Measurements from ENCODE around the gene SLC7A5. TPM values are rescaled to one million over a fixed set of nuclear protein-coding genes. Genes with fewer than 3 reads are reported as not detected.

SLC7A5 gene
- total RNA-seq, 4 donors from 2014 or later, result 3.1 to 10.4 (median 6.0) TPM

DNA sequence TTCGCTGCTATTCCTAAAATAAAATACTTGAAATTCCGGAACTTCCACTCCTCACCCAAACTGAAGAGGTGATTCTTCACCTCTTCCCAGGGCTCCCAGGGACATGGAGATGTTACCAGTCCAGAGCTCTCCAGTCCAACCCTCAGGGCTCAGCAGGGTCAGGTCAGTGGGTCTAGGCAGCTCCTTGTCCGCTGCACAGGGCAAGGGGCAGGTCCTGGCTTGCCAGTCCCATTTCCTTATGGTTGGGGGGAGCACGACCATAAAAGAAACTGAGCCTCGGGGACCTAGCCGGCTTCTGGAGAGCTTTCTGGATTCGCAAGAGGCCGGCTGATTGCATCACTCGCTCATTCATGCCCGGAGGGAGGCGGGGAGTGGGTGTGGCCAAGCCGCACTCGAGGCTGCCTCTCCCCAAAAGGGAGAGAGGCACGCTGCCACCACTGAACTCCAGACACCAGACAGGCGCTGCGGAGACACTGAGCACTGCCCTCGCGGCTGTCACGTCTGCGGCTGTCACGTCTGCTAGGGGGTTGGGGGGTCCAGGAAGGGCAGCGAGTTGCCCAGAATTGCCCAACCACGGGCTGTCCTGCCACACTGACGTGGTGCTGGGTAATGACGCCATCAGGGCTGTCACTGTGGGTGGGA is 15.8 kb downstream of the SLC7A5 start:
- no peaks in the 10 kb centered on the region for H3K9me3 ChIP-seq
- 64 to 89% methylated on average over 2 of the region's 25 CpGs for WGBS, 2 donors (ENCODE audit: low coverage in 1 of 2)
- H3K4me1 ChIP-seq, result peaks cover 0 to 84% (median 20%) of the 10 kb centered on the region in 3 donors
- peak overlapping the region; percentile 2 to 43 for H3K4me3 ChIP-seq
- H3K27me3 ChIP-seq, result no peaks in the 10 kb centered on the region
- peak; percentile 88 for ATAC-seq
- peaks cover 0 to 25% of the 10 kb centered on the region in 2 donors for H3K36me3 ChIP-seq
- peak overlapping the region; percentile 40 to 84 (median 81) for H3K27ac ChIP-seq
- peak; percentile 19 to 30 for TF ChIP-seq POLR2A (IDR thresholded peaks at IDR 0.05)
- TF ChIP-seq EP300 (IDR thresholded peaks at IDR 0.05), result no peak
- TF ChIP-seq POLR2AphosphoS5 (IDR thresholded peaks at IDR 0.05), result peak; percentile 75
- TF ChIP-seq, protein P1, sequence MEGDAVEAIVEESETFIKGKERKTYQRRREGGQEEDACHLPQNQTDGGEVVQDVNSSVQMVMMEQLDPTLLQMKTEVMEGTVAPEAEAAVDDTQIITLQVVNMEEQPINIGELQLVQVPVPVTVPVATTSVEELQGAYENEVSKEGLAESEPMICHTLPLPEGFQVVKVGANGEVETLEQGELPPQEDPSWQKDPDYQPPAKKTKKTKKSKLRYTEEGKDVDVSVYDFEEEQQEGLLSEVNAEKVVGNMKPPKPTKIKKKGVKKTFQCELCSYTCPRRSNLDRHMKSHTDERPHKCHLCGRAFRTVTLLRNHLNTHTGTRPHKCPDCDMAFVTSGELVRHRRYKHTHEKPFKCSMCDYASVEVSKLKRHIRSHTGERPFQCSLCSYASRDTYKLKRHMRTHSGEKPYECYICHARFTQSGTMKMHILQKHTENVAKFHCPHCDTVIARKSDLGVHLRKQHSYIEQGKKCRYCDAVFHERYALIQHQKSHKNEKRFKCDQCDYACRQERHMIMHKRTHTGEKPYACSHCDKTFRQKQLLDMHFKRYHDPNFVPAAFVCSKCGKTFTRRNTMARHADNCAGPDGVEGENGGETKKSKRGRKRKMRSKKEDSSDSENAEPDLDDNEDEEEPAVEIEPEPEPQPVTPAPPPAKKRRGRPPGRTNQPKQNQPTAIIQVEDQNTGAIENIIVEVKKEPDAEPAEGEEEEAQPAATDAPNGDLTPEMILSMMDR (IDR thresholded peaks at IDR 0.05), result no peak

DNA sequence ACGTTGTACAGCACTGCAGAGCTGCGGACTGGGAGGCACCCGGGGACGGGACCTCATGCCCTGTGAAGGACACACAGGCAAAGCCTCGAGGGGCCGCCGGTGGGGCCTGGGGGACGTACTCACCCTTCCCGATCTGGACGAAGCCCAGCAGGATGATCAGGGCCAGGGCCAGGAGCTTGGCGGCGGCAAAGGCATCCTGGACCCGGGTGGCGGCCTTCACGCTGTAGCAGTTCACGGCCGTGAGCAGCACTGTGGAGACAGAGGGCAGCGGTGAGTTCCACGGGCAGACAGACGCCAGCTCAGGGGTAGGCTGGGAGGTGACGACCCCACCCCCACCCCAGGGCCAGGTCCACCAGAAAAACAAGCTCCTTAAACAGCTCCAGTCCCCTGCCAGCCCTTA is 17.7 kb downstream of the SLC7A5 start:
- Histone ChIP-seq H3K36me3 (peaks cover 0 to 28% of the 10 kb centered on the region in 2 donors), H3K27me3 (no peaks in the 10 kb centered on the region), H3K27ac (no peak overlapping the region), H3K9me3 (no peaks in the 10 kb centered on the region), H3K4me1 (peaks cover 0 to 83% (median 20%) of the 10 kb centered on the region in 3 donors), H3K4me3 (no peak overlapping the region)
- WGBS, 2 donors (ENCODE audit: low coverage in 1 of 2), result 100% methylated on average over 2 of the region's 21 CpGs; no CpG with 5 or more reads in 1 of the 2 donors
- TF ChIP-seq EP300 (IDR thresholded peaks at IDR 0.05) (no peak), POLR2A (IDR thresholded peaks at IDR 0.05) (no peak), POLR2AphosphoS5 (IDR thresholded peaks at IDR 0.05) (no peak)
- TF ChIP-seq, protein P1 (IDR thresholded peaks at IDR 0.05), result no peak
- ATAC-seq, result no peak

DNA sequence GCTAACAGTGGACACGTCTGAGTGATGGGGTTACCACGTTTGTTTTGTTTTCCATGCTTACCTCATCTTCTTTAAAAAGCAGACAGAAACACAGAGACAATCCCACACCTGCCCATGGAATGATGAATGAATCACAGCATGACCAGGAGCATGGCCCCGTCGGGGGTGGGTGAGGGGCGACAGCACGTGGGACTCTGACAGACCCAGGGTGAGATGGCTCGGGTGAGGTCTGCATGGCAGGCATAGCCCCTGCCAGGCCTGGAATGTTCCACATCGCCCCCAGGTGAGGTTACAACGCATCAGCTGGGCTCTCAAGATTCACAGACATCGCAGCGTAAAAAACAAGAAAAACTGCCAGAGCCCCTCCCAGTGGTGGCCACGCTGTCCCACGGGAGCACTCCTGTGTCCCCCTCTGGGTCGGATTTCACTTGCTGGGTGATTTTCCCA is 18.1 kb downstream of the SLC7A5 start:
- Histone ChIP-seq H3K4me3 (no peak overlapping the region), H3K27me3 (no peaks in the 10 kb centered on the region), H3K9me3 (no peaks in the 10 kb centered on the region), H3K36me3 (peaks cover 0 to 28% of the 10 kb centered on the region in 2 donors), H3K4me1 (peaks cover 0 to 82% (median 20%) of the 10 kb centered on the region in 3 donors), H3K27ac (no peak overlapping the region)
- no peak for ATAC-seq
- 84% methylated on average over 6 of the region's 14 CpGs; no CpG with 5 or more reads in 1 of the 2 donors for WGBS, 2 donors (ENCODE audit: low coverage in 1 of 2)
- no peak for TF ChIP-seq POLR2AphosphoS5 (IDR thresholded peaks at IDR 0.05)

DNA sequence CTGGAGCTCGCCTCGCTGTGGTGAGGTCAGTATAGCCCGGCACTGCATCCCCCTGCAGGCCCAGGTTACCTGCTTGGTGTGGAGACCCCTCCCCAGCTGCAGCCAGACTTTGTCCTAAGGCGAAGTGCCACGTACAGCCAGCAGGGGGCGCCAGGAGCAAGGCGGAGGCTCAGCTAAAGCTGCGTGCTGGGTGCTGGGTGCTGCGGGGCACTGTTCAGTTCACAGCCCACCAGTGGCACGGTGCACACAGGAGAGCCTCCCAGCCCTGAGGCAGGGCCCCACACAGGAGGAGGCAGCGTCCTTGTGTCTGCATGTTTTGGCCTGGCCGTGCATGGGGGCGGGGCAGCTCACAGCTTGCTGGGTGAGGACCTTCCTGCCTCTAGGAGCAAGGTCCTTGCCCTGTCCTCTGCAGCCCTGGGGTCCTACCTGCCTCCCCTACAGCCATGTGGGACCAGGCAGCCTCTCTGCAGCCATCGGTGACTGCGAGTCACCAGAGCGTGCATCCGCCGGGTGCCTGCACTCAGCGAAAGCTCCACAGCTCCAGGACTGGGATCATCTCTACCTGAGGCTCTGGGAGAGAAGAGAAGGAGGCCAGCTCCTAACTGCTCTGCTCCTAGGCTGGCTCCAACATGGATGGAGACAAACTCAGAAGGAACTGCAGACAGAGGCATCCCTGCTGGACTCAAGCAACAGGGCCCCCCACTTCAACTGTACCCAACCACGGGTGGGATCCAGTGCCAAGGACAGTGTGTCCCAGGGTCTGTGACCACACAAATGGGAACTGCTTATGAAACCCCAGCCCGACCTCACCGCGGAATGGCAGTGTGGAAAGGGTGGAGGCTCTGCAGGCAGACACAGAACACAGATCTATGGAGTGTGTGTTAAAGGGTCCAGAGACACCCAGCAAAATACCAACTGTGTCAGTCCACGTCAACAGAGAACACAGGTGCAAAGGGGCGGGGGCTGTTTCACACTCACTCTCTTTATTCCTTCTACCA is 19.0 kb downstream of the SLC7A5 start:
- Histone ChIP-seq H3K27ac (no peak overlapping the region), H3K36me3 (peaks cover 0 to 28% of the 10 kb centered on the region in 2 donors), H3K4me3 (no peak overlapping the region), H3K9me3 (no peaks in the 10 kb centered on the region), H3K27me3 (no peaks in the 10 kb centered on the region), H3K4me1 (peaks cover 0 to 74% (median 14%) of the 10 kb centered on the region in 3 donors)
- no peak for TF ChIP-seq EP300 (IDR thresholded peaks at IDR 0.05)
- TF ChIP-seq, protein P1 (IDR thresholded peaks at IDR 0.05), result peak in 3 of 4 experiments; percentile 83 to 97 (median 91)
- TF ChIP-seq POLR2A (IDR thresholded peaks at IDR 0.05), result no peak
- 69 to 81% methylated on average over 2 to 4 of the region's 25 CpGs for WGBS, 2 donors (ENCODE audit: low coverage in 1 of 2)
- no peak for ATAC-seq

DNA sequence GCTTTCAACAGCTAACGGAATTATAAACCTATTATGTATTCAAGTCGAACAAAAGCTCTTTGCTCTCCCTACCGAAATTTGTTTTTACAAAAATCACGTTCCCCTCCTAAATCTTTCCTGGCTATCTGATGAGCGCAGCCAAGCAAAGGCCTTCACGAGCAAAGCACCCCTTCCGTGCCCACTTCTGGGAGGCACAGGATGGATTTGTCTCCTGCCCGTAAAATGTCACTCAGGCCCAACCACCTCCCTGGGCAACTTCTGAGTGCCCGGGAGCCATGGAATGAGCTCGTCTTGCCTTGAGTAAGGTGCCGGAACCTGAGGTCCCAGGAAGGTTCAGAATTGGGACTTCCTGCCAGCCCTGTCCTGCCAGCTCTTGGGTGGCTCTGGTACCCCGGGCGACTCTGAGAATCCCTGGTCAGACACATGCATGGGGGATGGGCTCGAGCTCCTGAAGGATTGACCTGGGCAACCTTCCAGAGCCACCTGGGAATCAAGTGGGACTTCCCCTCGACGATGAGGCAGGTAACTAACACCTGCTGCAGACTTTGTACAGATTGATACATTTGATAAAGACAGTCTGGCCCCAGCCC is 19.8 kb downstream of the SLC7A5 start:
- no peak for TF ChIP-seq POLR2AphosphoS5 (IDR thresholded peaks at IDR 0.05)
- 93 to 94% methylated on average over 5 to 8 of the region's 16 CpGs for WGBS, 2 donors (ENCODE audit: low coverage in 1 of 2)
- H3K9me3 ChIP-seq, result no peaks in the 10 kb centered on the region
- no peaks in the 10 kb centered on the region for H3K27me3 ChIP-seq
- H3K36me3 ChIP-seq, result peaks cover 0 to 28% of the 10 kb centered on the region in 2 donors
- H3K27ac ChIP-seq, result no peak overlapping the region
- H3K4me1 ChIP-seq, result peaks cover 0 to 66% (median 14%) of the 10 kb centered on the region in 3 donors
- ATAC-seq, result no peak
- H3K4me3 ChIP-seq, result no peak overlapping the region
